Mesenchymal stem cell (in vitro differentiated cells and primary cell): ENCODE measurements around the gene ATCAY.
"Not testable (repeated sequence)": the region's sequence is repeated elsewhere in the genome, so short reads cannot be mapped to it uniquely, and the experiment has no call there.

Source experiments
- DNase-seq: peaks from one replicate; pipeline ENCODE4 v3.0.0-alpha.2; 2013
- H2AFZ ChIP-seq: one replicate; pipeline ENCODE4 v1.6.1; 2013; ENCODE audit warnings: low read depth, mild to moderate bottlenecking, control low read depth, inconsistent platforms, low read length, moderate library complexity
- H2AK5ac ChIP-seq: 2 replicates; pipeline ENCODE4 v1.6.1; 2013; ENCODE audit warnings: low read length, moderate library complexity, mild to moderate bottlenecking, inconsistent platforms; ENCODE audit not compliant: severe bottlenecking
- H2BK120ac ChIP-seq: one replicate; pipeline ENCODE4 v1.6.1; 2013; ENCODE audit warnings: low read depth, mild to moderate bottlenecking, inconsistent platforms, low read length, moderate library complexity
- H2BK12ac ChIP-seq, 2 experiments: one replicate each; pipeline ENCODE4 v1.6.1; 2013; ENCODE audit warnings: inconsistent platforms in 2 of 2, low read length in 2 of 2, mild to moderate bottlenecking in 2 of 2, moderate library complexity in 2 of 2, control low read depth in 1 of 2
- H2BK15ac ChIP-seq: one replicate; pipeline ENCODE4 v1.6.1; 2013; ENCODE audit warnings: mild to moderate bottlenecking, low read depth, inconsistent platforms; ENCODE audit not compliant: poor library complexity, severe bottlenecking
- H2BK5ac ChIP-seq: 2 replicates; pipeline ENCODE4 v1.6.1; 2013; ENCODE audit warnings: low read depth, mild to moderate bottlenecking, low read length, control low read depth, inconsistent platforms; ENCODE audit not compliant: poor library complexity, severe bottlenecking
- H3K14ac ChIP-seq, 2 experiments: one replicate each; pipeline ENCODE4 v1.6.1; 2013; ENCODE audit warnings: inconsistent platforms in 2 of 2, low read length in 2 of 2, control low read depth in 1 of 2, mild to moderate bottlenecking in 1 of 2, moderate library complexity in 1 of 2
- H3K18ac ChIP-seq, 2 experiments: one replicate each; pipeline ENCODE4 v1.6.1; 2013; ENCODE audit warnings: inconsistent platforms in 2 of 2, low read length in 2 of 2, control low read depth in 1 of 2, low read depth in 1 of 2, mild to moderate bottlenecking in 1 of 2
- H3K23ac ChIP-seq, 2 experiments: one replicate each; pipeline ENCODE4 v1.6.1; 2013; ENCODE audit warnings: inconsistent platforms in 2 of 2, low read length in 2 of 2, mild to moderate bottlenecking in 2 of 2, moderate library complexity in 2 of 2, control low read depth in 1 of 2
- H3K27ac ChIP-seq: 2 replicates; pipeline ENCODE4 v1.5.1; 2013; ENCODE audit warnings: mild to moderate bottlenecking, moderate library complexity, low read length, control low read depth, inconsistent platforms; ENCODE audit not compliant: poor library complexity, severe bottlenecking
- H3K27me3 ChIP-seq, 2 experiments: 2 replicates each; pipeline versions ENCODE4 v1.6.1 to v1.7.0; 2013; ENCODE audit warnings: low read length in 2 of 2, mild to moderate bottlenecking in 2 of 2, moderate library complexity in 2 of 2, control low read depth in 1 of 2, inconsistent platforms in 1 of 2; ENCODE audit not compliant: control insufficient read depth in 1 of 2, insufficient read depth in 1 of 2
- H3K36me3 ChIP-seq, 2 experiments: 2 replicates each; pipeline versions ENCODE4 v1.6.1 to v1.7.0; 2013; ENCODE audit warnings: low read length in 2 of 2, control low read depth in 1 of 2, inconsistent platforms in 1 of 2, low read depth in 1 of 2, mild to moderate bottlenecking in 1 of 2; ENCODE audit not compliant: insufficient read depth in 2 of 2, control insufficient read depth in 1 of 2
- H3K4ac ChIP-seq, 2 experiments: one replicate each; pipeline ENCODE4 v1.6.1; 2013; ENCODE audit warnings: inconsistent platforms in 2 of 2, low read length in 2 of 2, mild to moderate bottlenecking in 2 of 2, moderate library complexity in 2 of 2, control low read depth in 1 of 2, low read depth in 1 of 2
- H3K4me1 ChIP-seq: 2 replicates; pipeline ENCODE4 v1.6.1; 2013; ENCODE audit warnings: low read depth, low read length, control low read depth; ENCODE audit not compliant: control insufficient read depth, insufficient read depth
- H3K4me2 ChIP-seq: 2 replicates; pipeline ENCODE4 v1.6.1; 2013; ENCODE audit warnings: low read length, mild to moderate bottlenecking, inconsistent platforms; ENCODE audit not compliant: poor library complexity, severe bottlenecking
- H3K4me3 ChIP-seq, 2 experiments: 2 replicates each; pipeline versions ENCODE4 v1.5.1 to v1.7.0; 2013; ENCODE audit warnings: low read length in 2 of 2, mild to moderate bottlenecking in 2 of 2, control low read depth in 1 of 2, low read depth in 1 of 2; ENCODE audit not compliant: insufficient read depth in 1 of 2
- H3K79me1 ChIP-seq: replicated peaks from 2 replicates; pipeline ENCODE4 v1.6.1; 2013; ENCODE audit warnings: mild to moderate bottlenecking, control low read depth, low read length, inconsistent platforms; ENCODE audit not compliant: poor library complexity, severe bottlenecking
- H3K9ac ChIP-seq: 2 replicates; pipeline ENCODE4 v1.7.0; 2013; ENCODE audit warnings: mild to moderate bottlenecking, low read length, moderate library complexity
- H3K9me3 ChIP-seq: 2 replicates; pipeline ENCODE4 v1.7.0; 2013; ENCODE audit warnings: mild to moderate bottlenecking, low read length; ENCODE audit not compliant: control insufficient read depth
- H4K8ac ChIP-seq: one replicate; pipeline ENCODE4 v1.6.1; 2013; ENCODE audit warnings: inconsistent platforms, mild to moderate bottlenecking, low read length, moderate library complexity
- H4K91ac ChIP-seq: one replicate; pipeline ENCODE4 v1.6.1; 2013; ENCODE audit warnings: mild to moderate bottlenecking, low read length, inconsistent platforms
- WGBS: methylation state at CpG from one replicate; pipeline ENCODE4 v1.1.7; 2013; ENCODE audit warnings: mixed read lengths; 5-methylcytosine and 5-hydroxymethylcytosine counted together

The ATCAY gene

DNA sequence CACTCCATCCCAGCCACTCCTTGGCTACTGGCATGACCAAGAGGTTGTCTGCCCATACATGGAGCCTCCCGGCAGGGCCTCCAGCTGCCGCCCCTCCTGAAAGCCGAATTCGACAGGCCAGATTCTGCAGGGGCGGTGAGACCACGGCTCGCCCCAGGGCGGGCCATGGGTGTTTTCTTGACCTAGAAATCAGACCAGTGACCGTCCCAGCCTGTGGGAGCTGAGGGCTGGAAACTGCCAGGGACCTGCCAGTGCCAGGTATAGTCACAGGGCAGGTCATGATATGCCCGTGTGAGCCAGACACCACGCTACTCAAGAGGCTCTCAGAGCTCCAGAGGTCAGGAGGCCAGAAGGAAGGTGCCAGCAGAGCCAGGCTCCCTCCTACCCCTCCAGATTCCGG lies 73.6 kb downstream of the ATCAY start:
- no peak overlapping the region for H2BK5ac ChIP-seq
- H3K18ac ChIP-seq = no peak overlapping the region
- no peak overlapping the region for H3K23ac ChIP-seq
- no peak overlapping the region for H3K4me3 ChIP-seq
- H3K27me3 ChIP-seq = peaks cover 0 to 3% of the 10 kb centered on the region in 2 experiments
- peaks cover 16% of the 10 kb centered on the region for H3K79me1 ChIP-seq
- H4K91ac ChIP-seq = no peak overlapping the region
- H2AFZ ChIP-seq = no peak overlapping the region
- H3K4ac ChIP-seq = no peak overlapping the region
- WGBS = 93% methylated on average over 12 of the region's 12 CpGs
- no peak overlapping the region for H2AK5ac ChIP-seq
- no peak for DNase-seq
- peaks cover 11% of the 10 kb centered on the region for H3K4me1 ChIP-seq
- H4K8ac ChIP-seq = no peak overlapping the region
- H3K4me2 ChIP-seq = no peak overlapping the region
- H3K27ac ChIP-seq = no peak overlapping the region
- H3K9me3 ChIP-seq = no peaks in the 10 kb centered on the region
- H2BK120ac ChIP-seq = no peak overlapping the region
- peak overlapping the region in 1 of 2 experiments; percentile 6 for H2BK12ac ChIP-seq
- H3K14ac ChIP-seq = no peak overlapping the region
- H3K9ac ChIP-seq = no peak overlapping the region
- H3K36me3 ChIP-seq = peaks cover 29 to 46% of the 10 kb centered on the region in 2 experiments
- no peak overlapping the region for H2BK15ac ChIP-seq

DNA sequence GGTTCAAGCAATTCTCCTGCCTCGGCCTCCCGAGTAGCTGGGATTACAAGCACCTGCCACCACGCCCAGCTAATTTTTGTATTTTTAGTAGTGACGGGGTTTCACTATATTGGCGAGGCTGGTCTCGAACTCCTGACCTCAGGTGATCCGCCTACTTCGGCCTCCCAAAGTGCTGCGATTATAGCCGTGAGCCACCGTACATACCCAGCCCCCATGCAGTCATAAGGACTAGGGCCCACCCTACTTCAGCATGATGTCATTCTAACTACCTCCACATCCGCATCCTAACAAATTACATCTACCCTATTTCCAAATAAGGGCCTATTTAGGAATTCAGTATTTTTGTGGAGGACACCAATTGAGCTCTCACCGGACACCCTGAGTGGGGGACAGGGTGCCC lies 74.8 kb downstream of the ATCAY start:
- H3K4me2 ChIP-seq, H2AK5ac ChIP-seq, H3K27ac ChIP-seq, H3K18ac ChIP-seq, DNase-seq, H3K4me3 ChIP-seq, H3K4ac ChIP-seq, H3K14ac ChIP-seq, H4K8ac ChIP-seq, H2BK15ac ChIP-seq, H3K23ac ChIP-seq, H2AFZ ChIP-seq, H3K9me3 ChIP-seq, H2BK120ac ChIP-seq, H3K9ac ChIP-seq, H2BK5ac ChIP-seq, H4K91ac ChIP-seq, H2BK12ac ChIP-seq, H3K27me3 ChIP-seq: not testable (repeated sequence)
- peaks cover 26% of the 10 kb centered on the region for H3K79me1 ChIP-seq
- H3K36me3 ChIP-seq = peaks cover 41 to 58% of the 10 kb centered on the region in 2 experiments
- H3K4me1 ChIP-seq = peaks cover 11% of the 10 kb centered on the region
- WGBS = 92% methylated on average over 12 of the region's 13 CpGs

DNA sequence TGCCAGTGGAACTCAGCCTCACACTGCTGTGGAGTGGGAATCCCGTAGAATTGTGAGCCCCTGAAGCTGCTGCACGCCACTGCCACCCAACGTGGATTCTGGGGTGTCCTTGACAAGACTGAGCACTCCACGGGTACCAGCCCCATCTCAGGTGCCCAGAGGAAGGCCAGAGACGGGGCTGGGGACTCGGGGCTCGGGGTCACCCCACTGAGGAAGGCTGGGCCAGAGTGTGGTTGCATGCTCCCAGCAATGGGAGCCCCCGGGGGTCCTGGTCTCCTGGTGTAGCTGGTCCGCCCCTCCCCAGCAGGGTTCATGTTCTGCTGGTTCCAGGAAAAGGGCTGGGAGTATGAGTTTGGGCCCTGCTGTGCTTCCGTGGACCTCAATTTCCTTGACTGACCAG lies 75.2 kb downstream of the ATCAY start:
- Histone ChIP-seq H3K9ac (no peak overlapping the region), H3K23ac (no peak overlapping the region), H3K4me1 (peaks cover 11% of the 10 kb centered on the region), H3K9me3 (no peaks in the 10 kb centered on the region), H3K27me3 (no peaks in the 10 kb centered on the region), H4K91ac (no peak overlapping the region), H2BK15ac (no peak overlapping the region), H3K4me2 (no peak overlapping the region), H3K4ac (no peak overlapping the region), H3K79me1 (peaks cover 26% of the 10 kb centered on the region), H2AFZ (no peak overlapping the region), H3K18ac (no peak overlapping the region), H2BK120ac (no peak overlapping the region), H2BK5ac (no peak overlapping the region), H3K14ac (no peak overlapping the region), H3K4me3 (no peak overlapping the region), H3K36me3 (peaks cover 43 to 62% of the 10 kb centered on the region in 2 experiments), H2AK5ac (no peak overlapping the region), H3K27ac (no peak overlapping the region), H2BK12ac (no peak overlapping the region), H4K8ac (no peak overlapping the region)
- no peak for DNase-seq
- WGBS = 96% methylated on average over 10 of the region's 10 CpGs

DNA sequence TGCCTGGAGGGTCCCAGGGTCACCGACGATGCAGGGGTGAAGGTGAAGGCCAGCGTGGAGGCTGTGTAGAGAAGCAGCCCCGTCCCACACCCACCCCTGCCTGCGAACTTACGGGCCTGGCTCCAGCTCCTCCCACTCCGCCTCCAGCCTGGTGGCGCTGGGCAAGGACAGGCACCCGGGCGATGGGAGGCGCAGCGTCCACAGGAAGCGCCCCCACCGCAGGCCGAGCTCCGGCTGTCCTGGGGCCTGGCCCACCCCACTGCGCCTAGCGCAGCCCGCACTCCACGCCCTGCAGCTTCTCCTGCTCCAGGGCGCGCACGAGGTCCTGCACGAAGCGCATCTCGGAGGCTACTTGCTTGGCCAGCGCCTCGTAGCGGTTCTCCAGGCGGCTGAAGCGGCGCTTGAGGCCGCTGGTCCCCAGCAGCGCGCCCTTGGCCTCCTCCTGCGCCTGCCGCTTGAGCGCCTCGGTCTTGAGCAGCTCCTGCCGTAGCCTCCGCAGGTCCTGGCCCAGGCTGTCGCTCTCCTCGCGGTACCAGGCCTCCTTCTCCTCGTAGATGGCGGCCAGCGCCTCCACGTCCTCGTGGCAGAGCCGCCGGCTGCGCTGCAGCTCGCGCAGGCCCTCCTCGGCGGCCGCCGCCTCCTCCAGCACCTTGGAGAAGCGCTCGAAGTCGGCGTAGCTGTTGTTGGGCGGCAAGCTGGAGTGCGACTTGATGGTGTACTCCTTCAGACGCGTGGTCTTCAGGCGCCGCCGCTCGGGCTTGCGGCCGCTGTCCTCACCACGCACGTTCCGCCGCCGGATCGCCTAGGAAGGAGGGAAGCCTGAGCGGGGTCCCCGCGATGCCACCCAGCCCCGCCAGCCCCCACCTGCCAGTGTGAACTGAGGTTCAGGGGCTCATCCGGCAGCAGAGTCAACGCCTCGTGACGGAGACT lies 78.6 kb downstream of the ATCAY start:
- peaks cover 4% of the 10 kb centered on the region for H3K4me1 ChIP-seq
- H2AFZ ChIP-seq = no peak overlapping the region
- no peak overlapping the region for H2AK5ac ChIP-seq
- H3K36me3 ChIP-seq = peaks cover 74 to 94% of the 10 kb centered on the region in 2 experiments
- no peaks in the 10 kb centered on the region for H3K9me3 ChIP-seq
- H3K4me2 ChIP-seq = no peak overlapping the region
- H3K4ac ChIP-seq = no peak overlapping the region
- H2BK5ac ChIP-seq = no peak overlapping the region
- DNase-seq = no peak
- H3K14ac ChIP-seq = no peak overlapping the region
- no peak overlapping the region for H3K23ac ChIP-seq
- peak overlapping the region in 1 of 2 experiments; percentile 2 for H3K4me3 ChIP-seq
- H2BK120ac ChIP-seq = no peak overlapping the region
- no peak overlapping the region for H3K27ac ChIP-seq
- H3K9ac ChIP-seq = no peak overlapping the region
- peaks cover 47% of the 10 kb centered on the region for H3K79me1 ChIP-seq
- H4K8ac ChIP-seq = peak overlapping the region; percentile 24
- no peak overlapping the region for H2BK15ac ChIP-seq
- H3K27me3 ChIP-seq = no peaks in the 10 kb centered on the region
- 98% methylated on average over 83 of the region's 86 CpGs for WGBS
- H2BK12ac ChIP-seq = no peak overlapping the region
- H3K18ac ChIP-seq = no peak overlapping the region
- no peak overlapping the region for H4K91ac ChIP-seq
